ENCODE data around the gene GOLGA6B.
"Not testable (repeated sequence)": the region's sequence is repeated elsewhere in the genome, so short reads cannot be mapped to it uniquely, and the experiment has no call there.

DNA sequence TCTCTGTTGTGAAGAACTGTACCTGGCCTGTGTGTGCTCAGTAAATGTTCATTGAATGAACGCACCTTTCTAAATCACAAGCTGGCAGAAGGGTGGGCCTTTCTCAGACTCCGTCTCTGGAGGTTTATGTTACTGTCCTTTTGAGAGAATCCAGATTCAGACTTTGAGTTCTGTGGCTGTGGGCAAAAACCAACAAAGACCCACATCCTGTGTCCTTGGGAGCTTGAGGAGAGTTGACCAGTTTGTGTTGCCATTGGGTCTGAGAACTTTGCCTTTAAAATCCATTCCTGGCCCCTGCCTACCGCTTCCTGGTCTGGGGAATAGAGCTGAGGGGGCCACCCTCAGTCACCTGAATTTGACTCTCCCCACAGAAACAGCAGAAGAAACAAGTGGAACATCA, 46.4 kb upstream of the GOLGA6B start:
- TF ChIP-seq, protein P1, sequence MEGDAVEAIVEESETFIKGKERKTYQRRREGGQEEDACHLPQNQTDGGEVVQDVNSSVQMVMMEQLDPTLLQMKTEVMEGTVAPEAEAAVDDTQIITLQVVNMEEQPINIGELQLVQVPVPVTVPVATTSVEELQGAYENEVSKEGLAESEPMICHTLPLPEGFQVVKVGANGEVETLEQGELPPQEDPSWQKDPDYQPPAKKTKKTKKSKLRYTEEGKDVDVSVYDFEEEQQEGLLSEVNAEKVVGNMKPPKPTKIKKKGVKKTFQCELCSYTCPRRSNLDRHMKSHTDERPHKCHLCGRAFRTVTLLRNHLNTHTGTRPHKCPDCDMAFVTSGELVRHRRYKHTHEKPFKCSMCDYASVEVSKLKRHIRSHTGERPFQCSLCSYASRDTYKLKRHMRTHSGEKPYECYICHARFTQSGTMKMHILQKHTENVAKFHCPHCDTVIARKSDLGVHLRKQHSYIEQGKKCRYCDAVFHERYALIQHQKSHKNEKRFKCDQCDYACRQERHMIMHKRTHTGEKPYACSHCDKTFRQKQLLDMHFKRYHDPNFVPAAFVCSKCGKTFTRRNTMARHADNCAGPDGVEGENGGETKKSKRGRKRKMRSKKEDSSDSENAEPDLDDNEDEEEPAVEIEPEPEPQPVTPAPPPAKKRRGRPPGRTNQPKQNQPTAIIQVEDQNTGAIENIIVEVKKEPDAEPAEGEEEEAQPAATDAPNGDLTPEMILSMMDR (conservative IDR thresholded peaks at IDR 0.05; ENCODE audit: low read depth, low read length): not testable (repeated sequence)
- not testable (repeated sequence) for TF ChIP-seq EZH2 (IDR thresholded peaks at IDR 0.05; ENCODE audit: low read length, unreplicated experiment)

Data from PC-3 (cell line).